Left lung (tissue), 14 donors: Measurements from ENCODE around the gene FBXW12. TPM values are rescaled to one million over a fixed set of nuclear protein-coding genes. Genes with fewer than 3 reads are reported as not detected.
"Not testable (repeated sequence)": the region's sequence is repeated elsewhere in the genome, so short reads cannot be mapped to it uniquely, and the experiment has no call there.

Experiments used
- ATAC-seq: fragments of 200-7000 bp; cut with Tn5 transposase; one replicate; pipeline ENCODE4 v1.9.1; 2020; ENCODE audit warnings: moderate library complexity
- DNase-seq, 4 donors: peaks; one replicate each; pipeline ENCODE4 v3.0.0-alpha.2; 2013 to 2020
- H3K27ac ChIP-seq, 2 donors: fragments of 200-600 bp; sonication (generic) in 1 of 2; one replicate each; pipeline versions ENCODE4 v1.5.0 to v1.8.0; 2020 to 2021
- H3K27me3 ChIP-seq, 2 donors: fragments of 200-600 bp; sonication (generic) in 1 of 2; one replicate each; pipeline versions ENCODE4 v1.5.0 to v1.8.0; 2020 to 2021
- H3K36me3 ChIP-seq, 2 donors: fragments of 200-600 bp; sonication (generic) in 1 of 2; one replicate each; pipeline versions ENCODE4 v1.5.0 to v1.8.0; 2020 to 2021
- H3K4me1 ChIP-seq, 2 donors: fragments of 200-600 bp; one replicate each; pipeline ENCODE4 v1.8.0; 2021
- H3K4me3 ChIP-seq, 2 donors: fragments of 200-600 bp; sonication (generic) in 1 of 2; one replicate each; pipeline versions ENCODE4 v1.5.0 to v1.8.0; 2020 to 2021; ENCODE audit warnings: mild to moderate bottlenecking in 1 of 2
- H3K9me3 ChIP-seq, 2 donors: fragments of 200-600 bp; sonication (generic) in 1 of 2; one replicate each; pipeline versions ENCODE4 v1.5.0 to v1.8.0; 2020 to 2021
- CTCF ChIP-seq, 2 donors: fragments of 200-600 bp; sonication (generic) in 1 of 2; IDR thresholded peaks; one replicate each; pipeline versions ENCODE4 v1.5.0 to v1.8.0; 2021; ENCODE audit warnings: antibody characterized with exemption in 2 of 2
- intact Hi-C, 2 donors: fragments of 100-400 bp; cut with DNase I; formaldehyde crosslinking; loops; one replicate each; pipeline versions ENCODE4 v1.11.2 to v1.14.2; 2022
- long read RNA-seq, 12 donors: library from polyadenylated mRNA in 2 of 12; unstranded in 2 of 12; transcript quantifications; one replicate each; pipeline ENCODE4 v2.0.0 and lab custom pipeline, GENCODE V29; 2019 to 2026
- polyA plus RNA-seq, 6 donors: library from polyadenylated mRNA; unstranded; fragments of 120-200 nt; gene quantifications; one replicate each; pipeline ENCODE4 v1.2.1, GENCODE V29; 2013; ENCODE audit not compliant: insufficient read length in 6 of 6
- total RNA-seq, 2 donors: library from RNA; stranded (reverse); fragmentation: NEBNext Ultra II Directional; extraction: Animal tissue kit (Norgen Biotek cat#: 25700); gene quantifications; one replicate each; pipeline ENCODE4 v1.2.1, GENCODE V29; 2021
- donor health status: DM: no; HTN: yes; CAD: no.
- donor health status: DM: no; HTN: no; CAD: no.

Gene FBXW12
- total RNA-seq (not detected), polyA plus RNA-seq (under 1 TPM; 0.24 to 0.44 (median 0.37) TPM)
- long read RNA-seq, donor 1, result 0 reads
- long read RNA-seq, donor 2, result 0 reads
- long read RNA-seq, donor 3, result 0 reads
- long read RNA-seq, donor 4, result 0 reads
- long read RNA-seq, donor 5, result 0 reads
- long read RNA-seq, donor 6, result 0 reads
- long read RNA-seq, donor 7, result 0 reads
- long read RNA-seq, donor 8, result 0 reads
- long read RNA-seq, donor 9, result 0 reads
- long read RNA-seq, donor 10, result 0 reads
- long read RNA-seq, donor 11, result 0 reads
- long read RNA-seq, donor 12, result 0 reads

GRCh38 chr3:48371651-48372376 is at the start of gene FBXW12:
Gene FBXW12 (plus strand): TSS chr3:48372219. CDS start chr3:48372768, 549 bp downstream.
- Histone ChIP-seq H3K27ac (no peak within 1 kb of the TSS), H3K36me3 (no peaks in the 10 kb centered on the region), H3K4me3 (no peak within 1 kb of the TSS), H3K27me3 (no peaks in the 10 kb centered on the region), H3K9me3 (no peaks in the 10 kb centered on the region), H3K4me1 (no peaks in the 10 kb centered on the region)
- intact Hi-C loops, result no loop called here
- ATAC-seq (no peak), DNase-seq (no peak)
- TF ChIP-seq CTCF (IDR thresholded peaks at IDR 0.05), result no peak

GRCh38 chr3:48331706-48332435 is 40.1 kb upstream of the FBXW12 start:
- not testable (repeated sequence) for ATAC-seq, H3K36me3 ChIP-seq

GRCh38 chr3:48333346-48334245 is 38.4 kb upstream of the FBXW12 start, which contains the start of gene SPINK8:
Gene SPINK8 (minus strand): TSS chr3:48333661. CDS start chr3:48328341, 5,320 bp downstream.
- H3K27me3 ChIP-seq, H3K4me3 ChIP-seq, intact Hi-C loops, DNase-seq, H3K36me3 ChIP-seq, ATAC-seq, H3K9me3 ChIP-seq: not testable (repeated sequence)
- Histone ChIP-seq H3K4me1 (peaks cover 0 to 18% of the 10 kb centered on the region in 2 donors), H3K27ac (peak within 1 kb of the TSS in 1 of 2 donors; percentile 81)

More at GRCh38 chr3:48331706-48332435, 40.1 kb upstream of the FBXW12 start:
- DNase-seq, H3K27ac ChIP-seq, H3K9me3 ChIP-seq, intact Hi-C loops, H3K4me3 ChIP-seq, H3K27me3 ChIP-seq: not testable (repeated sequence)
- H3K4me1 ChIP-seq, result peaks cover 0 to 18% of the 10 kb centered on the region in 2 donors

- intact Hi-C loops, result no loop called here
- H3K4me1 ChIP-seq, result peaks cover 0 to 18% of the 10 kb centered on the region in 2 donors
- ATAC-seq (no peak), DNase-seq (no peak)
- H3K4me3 ChIP-seq, result no peak overlapping the region
- H3K9me3 ChIP-seq, result no peaks in the 10 kb centered on the region
- peak overlapping the region in 1 of 2 donors; percentile 81 for H3K27ac ChIP-seq
- no peak for TF ChIP-seq CTCF (IDR thresholded peaks at IDR 0.05)
- H3K36me3 ChIP-seq, result no peaks in the 10 kb centered on the region
- no peaks in the 10 kb centered on the region for H3K27me3 ChIP-seq
Measured at GRCh38 chr3:48334605-48335004, 37.4 kb upstream of the FBXW12 start.

- H3K36me3 ChIP-seq, ATAC-seq, H3K9me3 ChIP-seq, H3K27me3 ChIP-seq, intact Hi-C loops: not testable (repeated sequence)
- Histone ChIP-seq H3K4me1 (peaks cover 0 to 18% of the 10 kb centered on the region in 2 donors), H3K27ac (peak overlapping the region in 1 of 2 donors; percentile 81), H3K4me3 (peak overlapping the region in 1 of 2 donors; percentile 4)
- peak in 1 of 4 donors; percentile 72 for DNase-seq
Measured at GRCh38 chr3:48335286-48335685, 36.7 kb upstream of the FBXW12 start.

GRCh38 chr3:48337536-48337935 is 34.5 kb upstream of the FBXW12 start:
- peaks cover 0 to 18% of the 10 kb centered on the region in 2 donors for H3K4me1 ChIP-seq
- intact Hi-C loops, H3K36me3 ChIP-seq, H3K27me3 ChIP-seq, H3K9me3 ChIP-seq, H3K4me3 ChIP-seq, ATAC-seq, DNase-seq, H3K27ac ChIP-seq: not testable (repeated sequence)
